GM12878 (cell line): ENCODE measurements around the gene OPN4. TPM values are rescaled to one million over a fixed set of nuclear protein-coding genes. Genes with fewer than 3 reads are reported as not detected.

Experiments
- ASH2L ChIP-seq: fragments of 300-600, 200-600 bp; sonication (generic); IDR thresholded peaks from 2 replicates; pipeline ENCODE4 v1.6.1; 2017; ENCODE audit warnings: low read depth, mild to moderate bottlenecking, borderline replicate concordance
- BHLHE40 ChIP-seq, 2 experiments: fragments of 450-650 bp in 1 of 2; IDR thresholded peaks; 2 replicates each; pipeline ENCODE4 v1.6.1; 2011 to 2017; ENCODE audit warnings: low read depth in 2 of 2, borderline replicate concordance in 1 of 2, improper control_type of control experiment in 1 of 2, low read length in 1 of 2, mild to moderate bottlenecking in 1 of 2
- CREM ChIP-seq: IDR thresholded peaks from 2 replicates; pipeline ENCODE4 v1.6.1; 2014; ENCODE audit warnings: antibody characterized with exemption, low read depth
- CUX1 ChIP-seq: IDR thresholded peaks from 2 replicates; pipeline ENCODE4 v1.6.1; 2012; ENCODE audit warnings: improper control_type of control experiment, low read depth, low read length; ENCODE audit not compliant: insufficient replicate concordance
- ELK1 ChIP-seq: IDR thresholded peaks from 2 replicates; pipeline ENCODE4 v1.6.1; 2012; ENCODE audit warnings: low read depth, low read length, improper control_type of control experiment
- NFIC ChIP-seq: IDR thresholded peaks from 2 replicates; pipeline ENCODE4 v1.6.1; 2012; ENCODE audit warnings: low read depth, mild to moderate bottlenecking, inconsistent platforms, low read length, moderate library complexity
- PAX5 ChIP-seq: IDR thresholded peaks from 2 replicates; pipeline ENCODE4 v1.6.1; 2011; ENCODE audit warnings: low read depth, low read length, borderline replicate concordance
- RFX5 ChIP-seq: IDR thresholded peaks from 2 replicates; pipeline ENCODE4 v1.6.1; 2011; ENCODE audit warnings: low read depth, low read length, improper control_type of control experiment
- SIX5 ChIP-seq: IDR thresholded peaks from 2 replicates; pipeline ENCODE4 v1.6.1; 2011; ENCODE audit warnings: mild to moderate bottlenecking, low read depth, low read length, moderate library complexity; ENCODE audit not compliant: severe bottlenecking
- SMARCA5 ChIP-seq: fragments of 450-650 bp; IDR thresholded peaks from 2 replicates; pipeline ENCODE4 v1.6.1; 2017; ENCODE audit warnings: mild to moderate bottlenecking
- SPI1 ChIP-seq: IDR thresholded peaks from 2 replicates; pipeline ENCODE4 v1.6.1; 2011; ENCODE audit warnings: low read depth, mild to moderate bottlenecking, low read length, moderate library complexity, borderline replicate concordance; ENCODE audit not compliant: insufficient read depth
- STAT1 ChIP-seq: fragments of 450-650 bp; conservative IDR thresholded peaks from 2 replicates; pipeline ENCODE4 v1.6.1; 2014; ENCODE audit warnings: antibody characterized with exemption, mild to moderate bottlenecking
- USF1 ChIP-seq: IDR thresholded peaks from 2 replicates; pipeline ENCODE4 v1.6.1; 2011; ENCODE audit warnings: borderline replicate concordance, low read depth, mild to moderate bottlenecking, moderate library complexity, mixed read lengths, low read length; ENCODE audit not compliant: insufficient read depth; ENCODE audit errors: extremely low read length
- ZNF217 ChIP-seq: fragments of 450-650 bp; IDR thresholded peaks from 2 replicates; pipeline ENCODE4 v1.6.1; 2017; ENCODE audit warnings: antibody characterized with exemption, mild to moderate bottlenecking
- ZNF384 ChIP-seq: IDR thresholded peaks from 2 replicates; pipeline ENCODE4 v1.6.1; 2012; ENCODE audit warnings: low read depth, mild to moderate bottlenecking, low read length, improper control_type of control experiment, borderline replicate concordance
- ZNF687 ChIP-seq: fragments of 450-650 bp; IDR thresholded peaks from 2 replicates; pipeline ENCODE4 v1.6.1; 2017; ENCODE audit warnings: mild to moderate bottlenecking, moderate library complexity
- ZSCAN29 ChIP-seq: fragments of 450-650 bp; IDR thresholded peaks from 2 replicates; pipeline ENCODE4 v1.6.1; 2017; ENCODE audit warnings: mild to moderate bottlenecking, moderate library complexity
- polyA plus RNA-seq, 11 experiments: library from polyadenylated mRNA; depleted of rRNA in 4 of 11; unstranded in 6 of 11; stranded (reverse) in 5 of 11; fragments of >200 nt; fragmentation: Nextera tagmentation in 4 of 11; fragmentation: Illumina TruSeq in 1 of 11; extraction: Ambion mirVana in 4 of 11; extraction: Trizol in 1 of 11; gene quantifications; 1 replicate in 1 of 11; 2 replicates in 10 of 11; pipeline versions ENCODE4 v1.2.1 to v1.2.3, GENCODE V29; 2011 to 2016; ENCODE audit warnings: inconsistent platforms in 2 of 11, missing spikeins in 2 of 11, low read depth in 1 of 11
- total RNA-seq, 4 experiments: library from RNA; depleted of rRNA in 3 of 4; stranded (reverse); fragments of >200 nt in 3 of 4; fragmentation: Illumina TruSeq in 1 of 4; extraction: Trizol in 1 of 4; gene quantifications; 2 replicates each; pipeline versions ENCODE4 v1.2.1 to v1.2.3, GENCODE V29; 2013 to 2021

Gene OPN4
- total and polyA plus RNA-seq, 10 of the 15 experiments (the other 5 are each of a cell fraction or from before 2014, with no cell fraction given), result not detected

GRCh38 chr10:86678999-86679792 is 24.8 kb downstream of the OPN4 start (continued):
- TF ChIP-seq BHLHE40 (IDR thresholded peaks at IDR 0.05; ENCODE audit: borderline replicate concordance in 1 of 2, low read depth in 2 of 2, low read length in 1 of 2), result peak; percentile 16 to 77; a peak in 2 of 4 replicates
- TF ChIP-seq SMARCA5, result no peak
- TF ChIP-seq ZNF217, result no peak
- no peak for TF ChIP-seq CUX1
- TF ChIP-seq PAX5, result 0 out of 2 replicates have a peak, but pooled peaks have one; percentile 17
- TF ChIP-seq ZNF384, result no peak
- no peak for TF ChIP-seq SIX5
- TF ChIP-seq CREM, result no peak
- no peak for TF ChIP-seq ZSCAN29
- TF ChIP-seq ZNF687, result peak; percentile 97
- TF ChIP-seq SPI1, result peak; percentile 78
- TF ChIP-seq STAT1, result no peak
- TF ChIP-seq ASH2L, result no peak
- TF ChIP-seq USF1, result peak; percentile 25
- no peak for TF ChIP-seq ELK1
- TF ChIP-seq RFX5, result no peak
- TF ChIP-seq NFIC, result no peak
